Testis (tissue), 2 donors: Measurements from ENCODE around the gene DISC1.

ENCODE experiments used
- CTCF ChIP-seq, 3 experiments: fragments of 450-650 bp in 2 of 3; fragments of 200-600 bp in 1 of 3; sonication (generic) in 1 of 3; IDR thresholded peaks; one replicate each; pipeline ENCODE4 v1.5.1; 2016 to 2019; ENCODE audit warnings: antibody characterized with exemption in 3 of 3, mild to moderate bottlenecking in 2 of 3, moderate library complexity in 1 of 3
- POLR2A ChIP-seq: fragments of 450-650 bp; IDR thresholded peaks from one replicate; pipeline ENCODE4 v1.6.1; 2017; ENCODE audit warnings: antibody characterized with exemption, mild to moderate bottlenecking, moderate library complexity

- TF ChIP-seq CTCF (IDR thresholded peaks at IDR 0.05), result no peak
- no peak for TF ChIP-seq POLR2A
Observed at GRCh38 chr1:231682779-231683178, 56.2 kb downstream of the DISC1 start.
